Measurements from ENCODE around the gene WHRN.

WHRN gene

DNA sequence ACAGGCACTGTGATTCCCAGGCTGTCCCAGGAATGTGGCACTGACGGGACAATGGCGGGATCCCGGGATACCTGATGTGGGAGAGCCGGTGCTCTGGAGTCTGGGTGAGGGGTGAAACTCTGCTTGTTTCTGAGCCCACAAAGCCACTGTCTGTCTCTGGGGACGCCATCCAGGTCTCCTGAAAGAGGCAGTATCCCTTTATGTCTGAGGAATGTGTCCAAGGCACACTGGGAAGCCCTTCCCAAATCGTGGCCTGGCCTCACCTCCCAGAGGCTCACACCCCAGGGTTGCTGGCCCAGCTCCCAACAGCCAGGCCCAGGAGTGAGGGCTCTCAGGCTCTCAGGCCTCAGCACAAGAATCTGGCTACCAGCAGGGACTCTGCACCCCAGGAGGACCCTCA lies 148.5 kb downstream of the WHRN start:
- DNase-seq = no peak

DNA sequence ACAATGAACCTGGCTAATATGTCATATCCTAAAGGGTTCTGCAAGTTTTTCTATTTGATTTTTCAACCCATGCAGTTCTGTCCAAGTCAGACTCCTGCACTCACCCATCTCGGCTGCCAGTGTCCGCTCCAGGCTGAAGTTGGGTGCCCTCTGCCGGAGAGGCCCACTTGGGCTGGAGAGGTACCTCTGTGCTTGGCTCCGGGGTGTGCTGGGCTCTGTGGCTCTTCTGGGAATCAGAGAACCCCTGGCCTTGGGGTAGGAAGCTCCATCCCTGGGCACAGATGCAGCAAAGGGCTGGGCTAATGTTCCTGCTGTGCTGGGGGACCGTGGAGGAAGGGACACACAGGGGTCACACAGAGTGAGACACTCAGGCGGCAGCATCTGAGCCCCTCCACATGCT lies 149.5 kb downstream of the WHRN start:
- DNase-seq = no peak
